Measurements from ENCODE around the gene LCMT1.
"Not testable (repeated sequence)": the region's sequence is repeated elsewhere in the genome, so short reads cannot be mapped to it uniquely, and the experiment has no call there.

The LCMT1 gene

GRCh38 chr16:25118851-25119578 is 7.5 kb downstream of the LCMT1 start:
- H3K27ac ChIP-seq (ENCODE audit: low read depth, low read length, severe bottlenecking) = no peak overlapping the region

GRCh38 chr16:25121824-25122600 is 10.5 kb downstream of the LCMT1 start:
- Histone ChIP-seq H3K9me3 (ENCODE audit: control insufficient read depth, low read length) (no peaks in the 10 kb centered on the region), H3K36me3 (ENCODE audit: control insufficient read depth, insufficient read depth, low read length) (peaks cover 11% of the 10 kb centered on the region), H3K27ac (ENCODE audit: low read depth, low read length, severe bottlenecking) (no peak overlapping the region), H3K4me3 (ENCODE audit: extremely low read depth, insufficient read depth, low read length, poor library complexity, severe bottlenecking) (no peak overlapping the region), H3K4me1 (ENCODE audit: control insufficient read depth, insufficient read depth, low read length, poor library complexity, severe bottlenecking) (peaks cover 6% of the 10 kb centered on the region)
- WGBS, 2 experiments (ENCODE audit: insufficient coverage in 2 of 2) = 100% methylated on average over 1 of the region's 6 CpGs

More at GRCh38 chr16:25118851-25119578, 7.5 kb downstream of the LCMT1 start:
- Histone ChIP-seq H3K36me3 (ENCODE audit: control insufficient read depth, insufficient read depth, low read length) (peaks cover 26% of the 10 kb centered on the region), H3K4me1 (ENCODE audit: control insufficient read depth, insufficient read depth, low read length, poor library complexity, severe bottlenecking) (no peaks in the 10 kb centered on the region), H3K9me3 (ENCODE audit: control insufficient read depth, low read length) (no peaks in the 10 kb centered on the region), H3K4me3 (ENCODE audit: extremely low read depth, insufficient read depth, low read length, poor library complexity, severe bottlenecking) (no peak overlapping the region)
- WGBS, 2 experiments (ENCODE audit: insufficient coverage in 2 of 2) = 93 to 96% methylated on average over 11 to 13 of the region's 14 CpGs

- no peaks in the 10 kb centered on the region for H3K9me3 ChIP-seq (ENCODE audit: control insufficient read depth, low read length)
- H3K4me3 ChIP-seq (ENCODE audit: extremely low read depth, insufficient read depth, low read length, poor library complexity, severe bottlenecking) = no peak overlapping the region
- H3K4me1 ChIP-seq (ENCODE audit: control insufficient read depth, insufficient read depth, low read length, poor library complexity, severe bottlenecking) = peaks cover 9% of the 10 kb centered on the region
- H3K27ac ChIP-seq (ENCODE audit: low read depth, low read length, severe bottlenecking) = no peak overlapping the region
- 81 to 93% methylated on average over 3 of the region's 3 CpGs for WGBS, 2 experiments (ENCODE audit: insufficient coverage in 2 of 2)
- H3K36me3 ChIP-seq (ENCODE audit: control insufficient read depth, insufficient read depth, low read length) = peaks cover 19% of the 10 kb centered on the region
Measured at GRCh38 chr16:25124503-25124902, 13.0 kb downstream of the LCMT1 start.

- H3K36me3 ChIP-seq (ENCODE audit: control insufficient read depth, insufficient read depth, low read length) = peaks cover 27% of the 10 kb centered on the region
- H3K4me1 ChIP-seq (ENCODE audit: control insufficient read depth, insufficient read depth, low read length, poor library complexity, severe bottlenecking); H3K9me3 ChIP-seq (ENCODE audit: control insufficient read depth, low read length); H3K27ac ChIP-seq (ENCODE audit: low read depth, low read length, severe bottlenecking); H3K4me3 ChIP-seq (ENCODE audit: extremely low read depth, insufficient read depth, low read length, poor library complexity, severe bottlenecking): not testable (repeated sequence)
- 78 to 88% methylated on average over 11 of the region's 13 CpGs for WGBS, 2 experiments (ENCODE audit: insufficient coverage in 2 of 2)
Measured at GRCh38 chr16:25126086-25126666, 14.6 kb downstream of the LCMT1 start.

- peaks cover 9% of the 10 kb centered on the region for H3K4me1 ChIP-seq (ENCODE audit: control insufficient read depth, insufficient read depth, low read length, poor library complexity, severe bottlenecking)
- H3K27ac ChIP-seq (ENCODE audit: low read depth, low read length, severe bottlenecking) = no peak overlapping the region
- no peaks in the 10 kb centered on the region for H3K9me3 ChIP-seq (ENCODE audit: control insufficient read depth, low read length)
- 91% methylated on average over 3 of the region's 4 CpGs; no CpG with 5 or more reads in 1 of the 2 experiments for WGBS, 2 experiments (ENCODE audit: insufficient coverage in 2 of 2)
- H3K36me3 ChIP-seq (ENCODE audit: control insufficient read depth, insufficient read depth, low read length) = peaks cover 31% of the 10 kb centered on the region
- H3K4me3 ChIP-seq (ENCODE audit: extremely low read depth, insufficient read depth, low read length, poor library complexity, severe bottlenecking) = no peak overlapping the region
Measured at GRCh38 chr16:25126820-25127232, 15.3 kb downstream of the LCMT1 start.

GRCh38 chr16:25132751-25133150 is 21.2 kb downstream of the LCMT1 start:
- WGBS, 2 experiments (ENCODE audit: insufficient coverage in 2 of 2) = 94 to 96% methylated on average over 4 to 5 of the region's 5 CpGs
- peaks cover 53% of the 10 kb centered on the region for H3K36me3 ChIP-seq (ENCODE audit: control insufficient read depth, insufficient read depth, low read length)

GRCh38 chr16:25134166-25134700 is 22.7 kb downstream of the LCMT1 start:
- Histone ChIP-seq H3K4me1 (ENCODE audit: control insufficient read depth, insufficient read depth, low read length, poor library complexity, severe bottlenecking) (peaks cover 3% of the 10 kb centered on the region), H3K9me3 (ENCODE audit: control insufficient read depth, low read length) (no peaks in the 10 kb centered on the region), H3K36me3 (ENCODE audit: control insufficient read depth, insufficient read depth, low read length) (peaks cover 51% of the 10 kb centered on the region), H3K27ac (ENCODE audit: low read depth, low read length, severe bottlenecking) (no peak overlapping the region), H3K4me3 (ENCODE audit: extremely low read depth, insufficient read depth, low read length, poor library complexity, severe bottlenecking) (no peak overlapping the region)
- 92 to 100% methylated on average over 2 to 4 of the region's 4 CpGs for WGBS, 2 experiments (ENCODE audit: insufficient coverage in 2 of 2)

More at GRCh38 chr16:25132751-25133150, 21.2 kb downstream of the LCMT1 start:
- H3K27ac ChIP-seq (ENCODE audit: low read depth, low read length, severe bottlenecking); H3K9me3 ChIP-seq (ENCODE audit: control insufficient read depth, low read length); H3K4me3 ChIP-seq (ENCODE audit: extremely low read depth, insufficient read depth, low read length, poor library complexity, severe bottlenecking); H3K4me1 ChIP-seq (ENCODE audit: control insufficient read depth, insufficient read depth, low read length, poor library complexity, severe bottlenecking): not testable (repeated sequence)

- peaks cover 54% of the 10 kb centered on the region for H3K36me3 ChIP-seq (ENCODE audit: control insufficient read depth, insufficient read depth, low read length)
- no peak overlapping the region for H3K4me3 ChIP-seq (ENCODE audit: extremely low read depth, insufficient read depth, low read length, poor library complexity, severe bottlenecking)
- no peaks in the 10 kb centered on the region for H3K9me3 ChIP-seq (ENCODE audit: control insufficient read depth, low read length)
- no peak overlapping the region for H3K27ac ChIP-seq (ENCODE audit: low read depth, low read length, severe bottlenecking)
- H3K4me1 ChIP-seq (ENCODE audit: control insufficient read depth, insufficient read depth, low read length, poor library complexity, severe bottlenecking) = peaks cover 11% of the 10 kb centered on the region
- 90 to 93% methylated on average over 3 to 4 of the region's 4 CpGs for WGBS, 2 experiments (ENCODE audit: insufficient coverage in 2 of 2)
Measured at GRCh38 chr16:25135254-25135878, 23.8 kb downstream of the LCMT1 start.

GRCh38 chr16:25138130-25138529 is 26.6 kb downstream of the LCMT1 start:
- peaks cover 14% of the 10 kb centered on the region for H3K4me1 ChIP-seq (ENCODE audit: control insufficient read depth, insufficient read depth, low read length, poor library complexity, severe bottlenecking)
- 96 to 100% methylated on average over 3 to 6 of the region's 6 CpGs for WGBS, 2 experiments (ENCODE audit: insufficient coverage in 2 of 2)
- H3K27ac ChIP-seq (ENCODE audit: low read depth, low read length, severe bottlenecking) = no peak overlapping the region
- H3K4me3 ChIP-seq (ENCODE audit: extremely low read depth, insufficient read depth, low read length, poor library complexity, severe bottlenecking) = no peak overlapping the region
- peaks cover 58% of the 10 kb centered on the region for H3K36me3 ChIP-seq (ENCODE audit: control insufficient read depth, insufficient read depth, low read length)
- H3K9me3 ChIP-seq (ENCODE audit: control insufficient read depth, low read length) = no peaks in the 10 kb centered on the region

GRCh38 chr16:25140459-25140858 is 28.9 kb downstream of the LCMT1 start:
- H3K4me3 ChIP-seq (ENCODE audit: extremely low read depth, insufficient read depth, low read length, poor library complexity, severe bottlenecking) = no peak overlapping the region
- H3K4me1 ChIP-seq (ENCODE audit: control insufficient read depth, insufficient read depth, low read length, poor library complexity, severe bottlenecking) = peaks cover 10% of the 10 kb centered on the region
- 90 to 96% methylated on average over 5 of the region's 6 CpGs for WGBS, 2 experiments (ENCODE audit: insufficient coverage in 2 of 2)
- H3K36me3 ChIP-seq (ENCODE audit: control insufficient read depth, insufficient read depth, low read length) = peaks cover 49% of the 10 kb centered on the region
- H3K9me3 ChIP-seq (ENCODE audit: control insufficient read depth, low read length) = no peaks in the 10 kb centered on the region
- no peak overlapping the region for H3K27ac ChIP-seq (ENCODE audit: low read depth, low read length, severe bottlenecking)

Data from mesodermal cell (in vitro differentiated cells).